GM12878 (cell line): ENCODE results near the gene CRB3. TPM values are rescaled to one million over a fixed set of nuclear protein-coding genes. Genes with fewer than 3 reads are reported as not detected.

Experiments
- BACH1 ChIP-seq: fragments of 450-650 bp; IDR thresholded peaks from 2 replicates; pipeline ENCODE4 v1.6.1; 2017; ENCODE audit warnings: mild to moderate bottlenecking, borderline replicate concordance
- CREB1 ChIP-seq: IDR thresholded peaks from 2 replicates; pipeline ENCODE4 v1.6.1; 2012; ENCODE audit warnings: low read depth, mild to moderate bottlenecking, inconsistent platforms
- FOXM1 ChIP-seq: IDR thresholded peaks from 2 replicates; pipeline ENCODE4 v1.6.1; 2012; ENCODE audit warnings: low read depth, mild to moderate bottlenecking, inconsistent platforms, low read length, moderate library complexity
- LARP7 ChIP-seq: fragments of 450-650 bp; IDR thresholded peaks from 2 replicates; pipeline ENCODE4 v1.6.1; 2017; ENCODE audit warnings: mild to moderate bottlenecking
- MAX ChIP-seq: IDR thresholded peaks from 2 replicates; pipeline ENCODE4 v1.6.1; 2012; ENCODE audit warnings: low read depth, low read length, improper control_type of control experiment
- NBN ChIP-seq: fragments of 450-650 bp; IDR thresholded peaks from 2 replicates; pipeline ENCODE4 v1.6.1; 2016
- NFYB ChIP-seq: IDR thresholded peaks from 2 replicates; pipeline ENCODE4 v1.6.1; 2011; ENCODE audit warnings: low read depth, mild to moderate bottlenecking, low read length, improper control_type of control experiment, moderate library complexity; ENCODE audit not compliant: insufficient read depth
- NR2F1 ChIP-seq: fragments of 450-650 bp; conservative IDR thresholded peaks from 2 replicates; pipeline ENCODE4 v1.6.1; 2017; ENCODE audit warnings: mild to moderate bottlenecking
- POLR2AphosphoS2 ChIP-seq: IDR thresholded peaks from 2 replicates; pipeline ENCODE4 v1.6.1; 2011; ENCODE audit warnings: low read depth, mild to moderate bottlenecking, low read length, improper control_type of control experiment, moderate library complexity
- SMARCA5 ChIP-seq: fragments of 450-650 bp; IDR thresholded peaks from 2 replicates; pipeline ENCODE4 v1.6.1; 2017; ENCODE audit warnings: mild to moderate bottlenecking
- SP1 ChIP-seq: IDR thresholded peaks from one replicate; pipeline ENCODE4 v1.6.1; 2011; ENCODE audit warnings: low read depth, low read length
- SREBF1 ChIP-seq: IDR thresholded peaks from 2 replicates; pipeline ENCODE4 v1.6.1; 2012; ENCODE audit warnings: mild to moderate bottlenecking, low read length
- SUPT20H ChIP-seq: IDR thresholded peaks from 2 replicates; pipeline ENCODE4 v1.6.1; 2011; ENCODE audit warnings: low read depth, mild to moderate bottlenecking, low read length, moderate library complexity, borderline replicate concordance; ENCODE audit not compliant: control insufficient read depth
- TAF1 ChIP-seq: IDR thresholded peaks from 2 replicates; pipeline ENCODE4 v1.6.1; 2011; ENCODE audit warnings: mild to moderate bottlenecking, low read depth, low read length, borderline replicate concordance
- TARDBP ChIP-seq: IDR thresholded peaks from 2 replicates; pipeline ENCODE4 v1.6.1; 2016; ENCODE audit warnings: borderline replicate concordance
- polyA plus RNA-seq, 11 experiments: library from polyadenylated mRNA; depleted of rRNA in 4 of 11; unstranded in 6 of 11; stranded (reverse) in 5 of 11; fragments of >200 nt; fragmentation: Nextera tagmentation in 4 of 11; fragmentation: Illumina TruSeq in 1 of 11; extraction: Ambion mirVana in 4 of 11; extraction: Trizol in 1 of 11; gene quantifications; 1 replicate in 1 of 11; 2 replicates in 10 of 11; pipeline versions ENCODE4 v1.2.1 to v1.2.3, GENCODE V29; 2011 to 2016; ENCODE audit warnings: inconsistent platforms in 2 of 11, missing spikeins in 2 of 11, low read depth in 1 of 11
- total RNA-seq, 4 experiments: library from RNA; depleted of rRNA in 3 of 4; stranded (reverse); fragments of >200 nt in 3 of 4; fragmentation: Illumina TruSeq in 1 of 4; extraction: Trizol in 1 of 4; gene quantifications; 2 replicates each; pipeline versions ENCODE4 v1.2.1 to v1.2.3, GENCODE V29; 2013 to 2021
- TF ChIP-seq, protein P1 (sequence below): fragments of 450-650 bp; IDR thresholded peaks from 2 replicates; pipeline ENCODE4 v1.6.1; 2017; ENCODE audit warnings: mild to moderate bottlenecking, moderate library complexity
- TF ChIP-seq, protein P2 (sequence below), 3 experiments: IDR thresholded peaks in 2 of 3; conservative IDR thresholded peaks in 1 of 3; 2 replicates each; pipeline ENCODE4 v1.5.1; 2011; ENCODE audit warnings: low read depth in 3 of 3, low read length in 3 of 3, mild to moderate bottlenecking in 3 of 3, control low read depth in 2 of 3, moderate library complexity in 2 of 3, inconsistent platforms in 1 of 3, mixed read lengths in 1 of 3; ENCODE audit not compliant: control insufficient read depth in 2 of 3, insufficient read depth in 1 of 3; ENCODE audit errors: extremely low read depth in 1 of 3
- TF ChIP-seq, protein P3 (sequence below): IDR thresholded peaks from 2 replicates; pipeline ENCODE4 v1.6.1; 2011; ENCODE audit warnings: borderline replicate concordance, low read depth, mild to moderate bottlenecking, moderate library complexity, low read length; ENCODE audit not compliant: insufficient read depth, poor library complexity, severe bottlenecking

The CRB3 gene
- total and polyA plus RNA-seq, 10 of the 15 experiments (the other 5 are each of a cell fraction or from before 2014, with no cell fraction given), result 0.11 to 1.9 (median 0.98) TPM; not detected in 1

DNA sequence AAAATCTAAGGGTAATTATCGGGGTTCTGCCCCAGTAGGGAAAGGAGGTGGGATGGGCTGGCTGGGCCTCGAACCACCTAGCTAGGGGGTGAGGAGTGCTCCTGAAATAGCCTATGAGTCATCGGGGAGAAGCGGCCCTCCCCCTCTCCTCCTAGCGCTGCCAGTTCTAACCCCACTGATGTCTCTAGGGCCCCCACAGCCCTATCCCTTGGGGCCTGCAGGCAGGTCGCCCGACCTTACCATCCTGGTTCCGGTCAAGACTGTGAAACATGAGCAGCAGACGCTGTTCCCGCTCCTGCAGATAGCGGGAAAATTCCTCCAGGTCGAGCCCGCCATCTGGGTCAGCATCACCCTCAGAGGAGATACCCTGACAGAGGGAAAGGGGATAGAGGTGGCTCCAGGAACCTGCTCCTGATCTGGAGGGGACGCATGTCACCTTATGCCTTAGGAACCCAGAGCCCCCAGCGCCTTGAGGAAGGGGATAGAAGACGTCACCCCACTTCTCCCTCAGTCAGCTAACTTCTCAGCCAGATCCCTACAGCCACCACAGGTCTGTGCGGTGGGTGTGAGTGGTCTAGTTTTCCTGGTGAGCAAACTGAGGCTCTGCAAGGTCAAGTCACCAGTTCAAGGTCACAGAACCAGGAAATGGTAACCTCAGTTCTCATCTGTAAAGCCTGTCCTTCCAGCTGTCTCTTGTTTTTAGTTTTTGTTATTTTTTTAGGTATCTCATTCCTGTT lies 5.9 kb upstream of the CRB3 start (continued):
- TF ChIP-seq, protein P1, sequence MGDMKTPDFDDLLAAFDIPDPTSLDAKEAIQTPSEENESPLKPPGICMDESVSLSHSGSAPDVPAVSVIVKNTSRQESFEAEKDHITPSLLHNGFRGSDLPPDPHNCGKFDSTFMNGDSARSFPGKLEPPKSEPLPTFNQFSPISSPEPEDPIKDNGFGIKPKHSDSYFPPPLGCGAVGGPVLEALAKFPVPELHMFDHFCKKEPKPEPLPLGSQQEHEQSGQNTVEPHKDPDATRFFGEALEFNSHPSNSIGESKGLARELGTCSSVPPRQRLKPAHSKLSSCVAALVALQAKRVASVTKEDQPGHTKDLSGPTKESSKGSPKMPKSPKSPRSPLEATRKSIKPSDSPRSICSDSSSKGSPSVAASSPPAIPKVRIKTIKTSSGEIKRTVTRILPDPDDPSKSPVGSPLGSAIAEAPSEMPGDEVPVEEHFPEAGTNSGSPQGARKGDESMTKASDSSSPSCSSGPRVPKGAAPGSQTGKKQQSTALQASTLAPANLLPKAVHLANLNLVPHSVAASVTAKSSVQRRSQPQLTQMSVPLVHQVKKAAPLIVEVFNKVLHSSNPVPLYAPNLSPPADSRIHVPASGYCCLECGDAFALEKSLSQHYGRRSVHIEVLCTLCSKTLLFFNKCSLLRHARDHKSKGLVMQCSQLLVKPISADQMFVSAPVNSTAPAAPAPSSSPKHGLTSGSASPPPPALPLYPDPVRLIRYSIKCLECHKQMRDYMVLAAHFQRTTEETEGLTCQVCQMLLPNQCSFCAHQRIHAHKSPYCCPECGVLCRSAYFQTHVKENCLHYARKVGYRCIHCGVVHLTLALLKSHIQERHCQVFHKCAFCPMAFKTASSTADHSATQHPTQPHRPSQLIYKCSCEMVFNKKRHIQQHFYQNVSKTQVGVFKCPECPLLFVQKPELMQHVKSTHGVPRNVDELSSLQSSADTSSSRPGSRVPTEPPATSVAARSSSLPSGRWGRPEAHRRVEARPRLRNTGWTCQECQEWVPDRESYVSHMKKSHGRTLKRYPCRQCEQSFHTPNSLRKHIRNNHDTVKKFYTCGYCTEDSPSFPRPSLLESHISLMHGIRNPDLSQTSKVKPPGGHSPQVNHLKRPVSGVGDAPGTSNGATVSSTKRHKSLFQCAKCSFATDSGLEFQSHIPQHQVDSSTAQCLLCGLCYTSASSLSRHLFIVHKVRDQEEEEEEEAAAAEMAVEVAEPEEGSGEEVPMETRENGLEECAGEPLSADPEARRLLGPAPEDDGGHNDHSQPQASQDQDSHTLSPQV, result no peak
- TF ChIP-seq BACH1, result no peak
- TF ChIP-seq CREB1, result no peak
- TF ChIP-seq SUPT20H, result no peak
- peak; percentile 83 for TF ChIP-seq NR2F1
- TF ChIP-seq, protein P2, sequence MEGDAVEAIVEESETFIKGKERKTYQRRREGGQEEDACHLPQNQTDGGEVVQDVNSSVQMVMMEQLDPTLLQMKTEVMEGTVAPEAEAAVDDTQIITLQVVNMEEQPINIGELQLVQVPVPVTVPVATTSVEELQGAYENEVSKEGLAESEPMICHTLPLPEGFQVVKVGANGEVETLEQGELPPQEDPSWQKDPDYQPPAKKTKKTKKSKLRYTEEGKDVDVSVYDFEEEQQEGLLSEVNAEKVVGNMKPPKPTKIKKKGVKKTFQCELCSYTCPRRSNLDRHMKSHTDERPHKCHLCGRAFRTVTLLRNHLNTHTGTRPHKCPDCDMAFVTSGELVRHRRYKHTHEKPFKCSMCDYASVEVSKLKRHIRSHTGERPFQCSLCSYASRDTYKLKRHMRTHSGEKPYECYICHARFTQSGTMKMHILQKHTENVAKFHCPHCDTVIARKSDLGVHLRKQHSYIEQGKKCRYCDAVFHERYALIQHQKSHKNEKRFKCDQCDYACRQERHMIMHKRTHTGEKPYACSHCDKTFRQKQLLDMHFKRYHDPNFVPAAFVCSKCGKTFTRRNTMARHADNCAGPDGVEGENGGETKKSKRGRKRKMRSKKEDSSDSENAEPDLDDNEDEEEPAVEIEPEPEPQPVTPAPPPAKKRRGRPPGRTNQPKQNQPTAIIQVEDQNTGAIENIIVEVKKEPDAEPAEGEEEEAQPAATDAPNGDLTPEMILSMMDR (IDR thresholded peaks at IDR 0.05 in 2 of 3, conservative IDR thresholded peaks at IDR 0.05 in 1 of 3; ENCODE audit: control insufficient read depth in 2 of 3, extremely low read depth in 1 of 3, insufficient read depth in 1 of 3, low read depth in 3 of 3, low read length in 3 of 3), result no peak
- TF ChIP-seq TARDBP, result no peak
- peak; percentile 31 for TF ChIP-seq SP1
- no peak for TF ChIP-seq NFYB
- TF ChIP-seq SREBF1, result no peak
- no peak for TF ChIP-seq SMARCA5
- TF ChIP-seq NBN, result peak; percentile 26; the same call in 1 of the 2 replicates
- no peak for TF ChIP-seq LARP7
- 0 out of 2 replicates have a peak, but pooled peaks have one; percentile 15 for TF ChIP-seq MAX
- no peak for TF ChIP-seq TAF1
- TF ChIP-seq POLR2AphosphoS2, result no peak
- TF ChIP-seq, protein P3, sequence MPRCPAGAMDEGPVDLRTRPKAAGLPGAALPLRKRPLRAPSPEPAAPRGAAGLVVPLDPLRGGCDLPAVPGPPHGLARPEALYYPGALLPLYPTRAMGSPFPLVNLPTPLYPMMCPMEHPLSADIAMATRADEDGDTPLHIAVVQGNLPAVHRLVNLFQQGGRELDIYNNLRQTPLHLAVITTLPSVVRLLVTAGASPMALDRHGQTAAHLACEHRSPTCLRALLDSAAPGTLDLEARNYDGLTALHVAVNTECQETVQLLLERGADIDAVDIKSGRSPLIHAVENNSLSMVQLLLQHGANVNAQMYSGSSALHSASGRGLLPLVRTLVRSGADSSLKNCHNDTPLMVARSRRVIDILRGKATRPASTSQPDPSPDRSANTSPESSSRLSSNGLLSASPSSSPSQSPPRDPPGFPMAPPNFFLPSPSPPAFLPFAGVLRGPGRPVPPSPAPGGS, result no peak
- no peak for TF ChIP-seq FOXM1
